Left hindlimb (tissue), 1 donor: ENCODE data around the gene PSMB11.
"Not testable (repeated sequence)": the region's sequence is repeated elsewhere in the genome, so short reads cannot be mapped to it uniquely, and the experiment has no call there.

ENCODE experiments used
- DNase-seq: peaks from one replicate; pipeline ENCODE4 v3.0.0-alpha.2; 2018

The PSMB11 gene, protein sequence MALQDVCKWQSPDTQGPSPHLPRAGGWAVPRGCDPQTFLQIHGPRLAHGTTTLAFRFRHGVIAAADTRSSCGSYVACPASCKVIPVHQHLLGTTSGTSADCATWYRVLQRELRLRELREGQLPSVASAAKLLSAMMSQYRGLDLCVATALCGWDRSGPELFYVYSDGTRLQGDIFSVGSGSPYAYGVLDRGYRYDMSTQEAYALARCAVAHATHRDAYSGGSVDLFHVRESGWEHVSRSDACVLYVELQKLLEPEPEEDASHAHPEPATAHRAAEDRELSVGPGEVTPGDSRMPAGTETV

DNA sequence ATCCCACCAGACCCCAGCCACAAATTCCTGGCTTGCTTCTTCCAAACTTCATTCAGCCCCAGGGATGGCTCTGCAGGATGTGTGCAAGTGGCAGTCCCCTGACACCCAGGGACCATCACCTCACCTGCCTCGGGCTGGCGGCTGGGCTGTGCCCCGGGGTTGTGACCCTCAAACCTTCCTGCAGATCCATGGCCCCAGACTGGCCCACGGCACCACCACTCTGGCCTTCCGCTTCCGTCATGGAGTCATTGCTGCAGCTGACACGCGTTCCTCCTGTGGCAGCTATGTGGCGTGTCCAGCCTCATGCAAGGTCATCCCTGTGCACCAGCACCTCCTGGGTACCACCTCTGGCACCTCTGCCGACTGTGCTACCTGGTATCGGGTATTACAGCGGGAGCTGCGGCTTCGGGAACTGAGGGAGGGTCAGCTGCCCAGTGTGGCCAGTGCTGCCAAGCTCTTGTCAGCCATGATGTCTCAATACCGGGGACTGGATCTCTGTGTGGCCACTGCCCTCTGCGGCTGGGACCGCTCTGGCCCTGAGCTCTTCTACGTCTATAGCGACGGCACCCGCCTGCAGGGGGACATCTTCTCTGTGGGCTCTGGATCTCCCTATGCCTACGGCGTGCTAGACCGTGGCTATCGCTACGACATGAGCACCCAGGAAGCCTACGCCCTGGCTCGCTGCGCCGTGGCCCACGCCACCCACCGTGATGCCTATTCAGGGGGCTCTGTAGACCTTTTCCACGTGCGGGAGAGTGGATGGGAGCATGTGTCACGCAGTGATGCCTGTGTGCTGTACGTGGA lies at the start of gene PSMB11:
TSS of gene PSMB11 (plus strand) at position 51 of the 804 bp plus-strand sequence. CDS start at position 65, 14 bp downstream.
- DNase-seq = no peak

DNA sequence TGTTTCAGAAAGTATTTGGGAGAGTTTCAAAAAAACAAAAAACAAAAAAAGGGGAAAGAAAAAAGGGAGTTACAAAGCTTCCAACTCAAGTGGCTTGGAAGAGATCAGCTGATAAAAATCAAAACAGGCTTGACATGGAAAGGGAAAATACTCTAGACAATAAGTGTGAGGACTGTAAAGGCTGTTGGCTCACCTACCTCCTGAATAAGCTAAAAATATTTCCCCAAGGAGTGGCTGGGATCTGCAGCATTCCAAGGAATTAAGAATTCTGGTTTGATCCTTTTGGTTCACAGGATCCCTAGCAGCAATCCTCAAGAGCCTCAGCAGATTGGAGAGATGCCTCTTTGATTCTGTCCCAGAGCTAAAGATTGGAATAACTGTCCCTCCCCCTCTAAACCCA lies 48.5 kb upstream of the PSMB11 start:
- no peak for DNase-seq

DNA sequence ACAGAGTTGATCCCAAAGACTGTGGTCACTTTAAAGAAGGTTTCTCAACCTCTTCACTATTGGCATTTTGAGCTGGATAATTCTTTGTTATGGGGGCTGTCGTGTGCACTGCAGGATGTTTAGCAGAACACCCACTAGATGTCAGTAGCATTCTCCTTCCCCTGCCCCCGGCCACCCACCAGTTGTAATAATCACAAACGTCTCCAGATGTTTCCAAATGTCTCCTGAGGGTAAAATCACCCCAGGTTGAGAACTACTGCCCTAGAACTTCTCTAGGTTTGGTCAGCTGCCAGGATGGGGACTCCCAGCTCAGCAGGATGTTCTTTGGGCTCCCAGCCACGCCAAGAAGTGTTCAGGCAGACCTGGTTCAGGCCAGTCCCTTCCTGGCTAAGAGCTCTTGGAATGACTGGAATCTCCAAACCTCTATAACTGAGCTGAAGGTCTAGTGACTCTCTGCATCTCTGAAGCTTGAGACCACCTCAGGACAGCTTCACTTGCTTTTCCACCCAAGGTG lies 47.2 kb upstream of the PSMB11 start:
- no peak for DNase-seq

DNA sequence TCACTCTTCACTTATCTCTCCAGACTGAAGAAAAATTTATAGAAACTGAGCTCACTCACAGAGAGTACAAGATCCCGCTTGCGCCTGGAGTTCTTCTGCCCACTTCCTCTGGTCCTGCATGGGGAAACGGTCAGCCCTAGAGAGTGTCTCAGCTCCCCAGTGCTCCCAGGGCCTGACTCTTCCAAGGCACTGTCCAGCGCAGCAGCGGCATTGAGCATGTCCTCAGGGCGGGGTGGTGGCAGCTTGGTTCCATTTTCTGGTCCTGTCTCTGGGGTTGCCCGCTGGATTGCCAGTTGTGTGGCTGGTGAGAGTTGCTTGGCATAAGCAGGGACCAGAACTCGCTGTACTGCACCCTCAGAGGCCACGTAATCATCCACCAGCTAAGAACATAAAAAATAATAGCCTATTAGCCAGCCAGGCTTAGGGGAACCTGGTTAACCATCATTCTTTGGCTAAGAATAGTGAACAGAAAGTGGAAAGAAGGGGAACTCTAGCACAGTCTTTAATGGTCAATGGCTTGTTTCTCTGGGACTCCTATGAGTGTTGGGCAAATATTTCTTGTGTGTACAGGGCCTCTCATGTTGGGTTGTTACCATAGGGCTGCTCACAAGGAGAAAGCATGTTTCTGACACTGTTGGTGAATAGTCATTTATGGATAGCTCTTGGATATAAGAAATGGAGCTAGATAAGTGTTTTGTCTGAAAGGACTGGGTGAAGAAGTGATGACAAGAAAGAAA lies 46.0 kb upstream of the PSMB11 start:
- DNase-seq = no peak

DNA sequence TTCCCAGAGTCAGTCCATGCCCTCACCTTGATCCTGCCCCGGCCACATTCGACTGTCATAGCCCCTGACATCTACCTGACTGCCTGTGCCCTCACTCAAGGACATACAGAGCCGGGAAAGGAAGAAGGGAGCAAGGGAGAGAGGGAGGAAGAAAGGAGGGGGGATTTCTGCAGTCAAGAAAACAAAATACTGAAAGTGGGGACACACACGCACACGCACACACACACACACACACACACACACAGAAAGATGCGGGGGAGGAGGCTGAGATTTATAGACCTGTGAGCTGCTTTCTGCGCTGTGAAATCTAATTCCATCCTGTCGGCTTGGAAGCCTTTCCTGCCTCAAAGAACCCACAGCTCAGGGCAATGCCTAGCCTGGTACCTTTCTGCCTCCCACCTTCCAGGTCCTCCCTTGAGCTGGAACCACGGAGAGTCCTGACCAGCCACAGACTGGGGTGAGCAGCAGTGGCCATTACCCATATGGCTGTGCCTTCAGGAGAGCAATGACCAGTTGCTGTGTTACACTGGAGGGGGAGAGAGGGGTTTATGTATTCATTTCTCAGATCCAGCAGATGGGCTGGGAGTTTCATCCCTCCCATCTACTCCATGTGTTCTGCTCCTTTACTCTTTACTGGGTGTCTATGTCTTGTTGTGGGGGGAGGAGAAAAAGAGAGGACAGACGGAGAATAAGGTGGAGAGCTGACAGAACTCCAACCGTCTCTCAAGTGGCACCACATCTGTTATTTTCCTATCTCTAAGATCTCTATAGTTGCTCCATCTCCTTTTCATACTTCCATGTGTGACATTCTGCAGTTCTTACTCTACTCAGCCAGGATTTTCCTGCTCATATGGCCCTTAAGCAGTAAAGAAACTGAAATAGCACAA lies 45.0 kb upstream of the PSMB11 start:
- DNase-seq = no peak

DNA sequence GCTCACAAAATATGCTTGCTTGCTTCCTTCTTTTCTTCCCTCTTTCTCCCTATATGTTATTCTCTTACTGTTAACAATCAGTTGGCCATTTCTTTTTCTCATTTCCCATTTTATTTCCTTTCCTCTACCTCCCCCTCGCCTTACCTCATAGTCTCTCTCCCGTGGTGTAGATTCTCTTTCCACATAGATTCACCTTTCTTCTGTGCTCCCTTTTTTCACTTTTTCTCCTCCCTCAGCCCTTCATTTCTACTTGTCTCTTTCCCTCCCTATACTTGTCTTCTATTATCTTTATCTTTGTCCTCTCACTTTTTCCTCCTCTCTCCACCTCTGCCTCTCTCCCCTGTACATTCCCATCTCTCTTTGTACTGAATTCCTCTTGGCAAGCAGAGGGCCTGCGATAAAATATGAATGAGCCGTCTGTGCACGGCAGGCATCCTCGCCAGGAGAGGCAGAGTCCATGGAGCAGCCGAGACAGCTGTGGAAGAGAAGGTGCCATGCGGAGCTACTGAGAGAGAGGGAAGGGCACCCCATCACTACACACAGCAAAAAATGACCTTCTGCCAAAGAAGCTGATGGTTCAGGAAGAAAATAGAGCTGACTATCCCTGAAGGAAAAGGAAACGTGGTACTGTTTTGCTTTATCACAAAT lies 44.2 kb upstream of the PSMB11 start:
- no peak for DNase-seq

DNA sequence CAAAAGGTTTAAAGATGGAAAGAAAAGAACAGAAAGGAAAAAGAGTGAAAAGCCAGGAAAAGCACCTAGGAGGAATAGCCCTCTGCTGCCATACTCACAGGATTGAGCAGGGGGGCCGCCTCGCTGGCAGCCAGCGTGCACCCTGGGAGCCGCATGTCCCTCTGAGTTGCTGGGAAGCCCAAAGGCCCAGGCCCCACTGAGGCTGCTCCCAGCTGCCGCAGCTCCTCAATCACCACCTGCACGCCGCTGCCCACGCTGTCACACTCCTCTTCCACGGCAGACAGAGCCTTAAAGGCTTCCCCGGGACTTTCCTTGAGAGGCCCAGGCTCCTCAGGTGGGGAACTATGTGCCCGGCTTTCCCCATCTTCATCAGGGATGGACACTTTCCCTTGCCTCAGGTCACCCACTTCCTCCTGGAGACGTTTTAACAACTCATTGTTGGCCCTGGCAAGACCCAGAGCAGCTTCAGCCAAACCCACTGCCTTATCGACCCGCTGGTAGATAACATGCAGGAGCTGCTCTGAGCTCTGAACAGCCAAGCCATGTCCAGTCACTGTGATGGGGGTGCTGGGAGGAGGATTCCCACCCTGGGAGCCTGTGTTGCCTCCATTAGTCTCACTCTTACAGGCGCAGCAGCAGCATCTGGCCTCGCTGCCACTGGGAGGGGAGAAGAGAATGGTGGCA lies 43.5 kb upstream of the PSMB11 start:
- no peak for DNase-seq

DNA sequence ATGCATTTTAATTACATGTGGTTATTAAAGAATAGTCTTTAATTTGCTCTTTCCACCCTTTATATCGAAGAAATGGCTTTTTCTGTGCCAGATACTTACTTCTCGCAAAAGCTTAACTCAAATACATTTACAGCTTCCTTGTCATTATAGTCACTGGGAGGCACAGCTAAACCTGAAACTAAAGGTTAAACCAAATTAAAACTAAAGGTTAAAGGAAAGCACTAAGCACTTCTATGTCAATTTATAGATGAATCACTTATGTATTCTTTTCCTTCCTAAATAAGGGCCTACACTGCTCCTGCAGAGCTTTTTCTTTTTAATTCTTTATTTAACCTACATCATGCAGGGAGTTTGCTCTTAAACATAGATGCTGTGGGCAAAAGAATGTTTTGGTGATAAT lies 41.2 kb upstream of the PSMB11 start:
- no peak for DNase-seq

DNA sequence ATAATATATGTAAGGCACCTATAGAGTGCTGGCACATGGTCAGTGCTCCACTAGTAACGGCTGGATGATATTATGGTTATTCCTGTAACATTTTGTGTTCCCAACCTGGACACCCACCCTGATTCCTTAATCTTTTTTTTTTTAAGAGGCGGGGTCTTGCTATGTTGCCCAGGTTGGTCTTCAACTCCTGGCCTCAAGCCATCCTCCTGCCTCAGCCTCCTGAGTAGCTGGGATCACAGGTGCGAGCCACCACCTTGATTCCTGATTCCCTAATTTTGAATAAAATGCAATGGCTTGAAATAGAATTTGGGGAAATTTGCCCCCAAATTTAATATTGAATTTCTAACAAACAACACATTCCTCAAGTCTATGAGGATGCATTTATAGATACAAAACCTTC lies 39.4 kb upstream of the PSMB11 start:
- no peak for DNase-seq

DNA sequence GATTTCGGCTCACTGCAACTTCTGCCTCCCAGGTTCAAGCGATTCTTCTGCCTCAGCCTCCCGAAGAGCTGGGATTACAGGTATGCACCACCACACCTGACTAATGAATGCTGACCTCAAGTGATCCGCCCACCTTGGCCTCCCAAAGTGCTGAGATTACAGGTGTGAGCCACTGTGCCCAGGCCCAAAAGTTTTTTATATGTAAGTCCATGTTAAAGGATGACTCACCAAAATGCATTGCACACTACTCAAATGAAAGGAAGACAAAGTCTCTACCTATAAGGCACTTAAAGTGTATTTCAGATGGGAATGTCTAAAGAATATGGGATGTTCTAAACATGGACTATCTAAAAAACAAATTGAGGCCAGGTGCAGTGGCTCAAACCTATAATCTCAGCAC lies 37.7 kb upstream of the PSMB11 start:
- not testable (repeated sequence) for DNase-seq

DNA sequence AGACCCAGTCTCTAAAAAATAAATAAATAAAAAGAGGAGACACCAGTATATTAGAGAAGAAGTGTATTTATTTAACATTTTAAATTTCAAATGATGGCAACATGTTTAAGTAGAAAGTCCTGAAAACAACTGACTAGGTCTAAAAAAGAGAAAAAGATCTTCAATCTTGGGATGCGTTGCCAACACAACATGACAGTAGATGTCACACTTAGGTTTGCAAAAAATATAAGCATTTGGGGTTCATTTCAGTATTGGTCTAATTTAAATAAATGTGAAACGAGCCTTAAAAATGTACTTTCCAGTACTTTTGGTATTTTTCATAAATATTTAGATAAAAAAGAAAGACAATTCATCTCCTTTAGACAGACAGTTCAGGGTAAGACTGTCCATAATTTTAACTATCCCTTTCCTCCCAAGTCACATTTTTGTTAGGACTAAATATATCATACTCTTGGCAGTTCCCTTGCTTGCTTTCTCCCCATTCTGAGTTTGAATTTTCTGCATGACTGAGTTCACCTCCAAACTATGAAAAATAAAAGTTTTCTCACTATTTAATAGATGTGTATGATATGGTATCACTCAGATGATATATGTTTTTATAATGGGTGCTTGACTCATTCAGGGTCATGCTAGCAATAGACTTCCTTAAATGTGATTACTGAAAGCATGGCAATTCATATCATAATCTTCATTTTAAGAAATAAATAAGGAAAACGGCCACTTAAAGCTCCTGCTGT lies 36.4 kb upstream of the PSMB11 start:
- no peak for DNase-seq

DNA sequence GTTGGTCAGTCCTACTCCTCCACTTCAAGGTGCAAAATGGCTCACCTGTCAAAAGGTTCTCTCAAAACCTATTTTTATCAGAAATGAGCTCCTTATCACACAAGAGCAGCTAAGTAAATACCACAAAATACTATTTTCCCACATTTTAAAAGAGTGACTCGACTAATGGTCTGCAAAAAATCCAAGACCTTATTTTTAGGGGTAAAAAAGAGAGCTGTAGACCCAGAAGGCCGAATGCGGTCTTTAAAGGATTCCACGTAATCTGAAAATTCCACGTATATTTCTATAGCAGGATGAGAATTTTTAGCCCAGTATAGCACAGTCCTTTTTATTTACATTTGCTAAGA lies 35.9 kb upstream of the PSMB11 start:
- DNase-seq = no peak

DNA sequence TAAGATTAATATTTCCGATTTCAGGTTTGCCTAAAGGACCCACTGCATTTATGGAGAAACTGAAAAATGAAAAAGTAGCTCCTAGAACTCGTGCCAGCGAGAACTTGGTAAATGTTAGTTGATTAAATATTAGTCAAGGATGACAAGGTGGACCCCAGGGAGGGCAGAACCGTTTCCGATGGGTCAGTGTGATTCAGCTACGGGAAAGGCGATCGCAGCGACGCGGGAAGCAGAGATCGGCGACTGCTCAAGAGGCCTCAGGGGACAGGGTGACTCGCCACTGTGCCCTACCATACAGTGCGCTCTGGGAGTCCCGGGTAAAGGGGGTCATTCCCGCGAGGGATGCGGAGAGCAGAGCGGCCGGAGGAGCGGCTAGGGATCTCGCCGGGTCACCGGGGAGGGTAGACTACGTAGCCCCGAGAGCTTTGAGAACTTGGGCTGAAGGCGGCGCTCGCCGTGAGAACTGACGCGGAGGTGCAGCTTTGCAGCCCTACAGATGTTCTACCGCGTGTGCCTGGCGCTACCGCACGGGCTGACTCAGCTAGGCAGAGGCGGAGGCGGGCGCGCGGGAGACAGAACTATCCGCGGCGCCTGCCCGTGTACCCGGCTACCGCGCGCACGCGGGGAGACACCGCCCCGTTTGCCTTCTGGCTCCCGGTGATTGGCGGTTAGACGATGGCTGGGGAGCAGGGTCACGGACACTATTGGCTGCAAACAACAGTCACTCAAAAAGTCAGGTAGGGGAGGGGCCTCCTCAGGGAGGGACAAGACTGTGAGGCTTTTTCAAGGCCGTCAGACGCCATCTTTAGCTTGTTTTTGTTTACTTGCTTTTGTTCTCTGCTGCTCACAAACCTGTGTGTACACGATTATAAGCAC lies 35.2 kb upstream of the PSMB11 start:
- peak; percentile 97 for DNase-seq

DNA sequence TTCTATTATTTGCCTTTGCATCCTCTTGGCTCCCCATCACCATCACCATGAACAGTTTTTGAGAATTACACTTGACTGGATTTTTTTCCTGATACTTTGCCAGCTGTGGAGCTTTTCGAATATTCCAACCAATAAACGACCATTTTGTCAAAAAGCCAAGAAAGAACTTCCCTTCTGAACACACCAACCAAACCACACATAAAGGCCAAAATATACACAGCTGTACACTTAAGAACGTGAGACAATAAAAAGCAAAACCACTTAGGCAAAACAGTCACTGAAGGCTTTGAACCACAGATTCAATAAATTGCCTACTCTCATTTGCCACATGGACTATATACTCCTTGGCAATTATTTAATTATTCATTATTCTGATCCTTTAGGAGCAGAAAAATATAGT lies 33.2 kb upstream of the PSMB11 start:
- no peak for DNase-seq

DNA sequence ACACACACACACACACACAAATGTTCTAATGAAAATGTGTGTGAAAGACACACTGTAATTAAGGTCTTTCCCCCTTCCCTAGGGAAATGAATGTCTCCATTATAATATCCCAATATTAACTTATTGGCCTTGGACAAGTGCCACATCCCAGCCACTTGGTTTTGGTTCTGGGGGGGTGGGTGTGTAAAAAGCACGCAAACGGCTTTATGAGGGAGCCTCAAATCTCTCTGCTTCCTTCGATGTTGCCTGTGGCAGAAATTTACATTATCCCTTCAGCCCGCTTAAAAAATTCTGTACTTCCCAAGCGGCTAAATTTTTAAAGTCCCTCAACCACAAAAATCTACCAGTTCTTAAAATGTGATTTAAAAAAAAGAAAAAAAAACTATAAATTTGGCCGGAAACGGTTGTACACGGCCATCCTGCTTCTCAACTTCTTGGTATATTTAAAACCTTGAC lies 32.5 kb upstream of the PSMB11 start:
- DNase-seq = no peak

DNA sequence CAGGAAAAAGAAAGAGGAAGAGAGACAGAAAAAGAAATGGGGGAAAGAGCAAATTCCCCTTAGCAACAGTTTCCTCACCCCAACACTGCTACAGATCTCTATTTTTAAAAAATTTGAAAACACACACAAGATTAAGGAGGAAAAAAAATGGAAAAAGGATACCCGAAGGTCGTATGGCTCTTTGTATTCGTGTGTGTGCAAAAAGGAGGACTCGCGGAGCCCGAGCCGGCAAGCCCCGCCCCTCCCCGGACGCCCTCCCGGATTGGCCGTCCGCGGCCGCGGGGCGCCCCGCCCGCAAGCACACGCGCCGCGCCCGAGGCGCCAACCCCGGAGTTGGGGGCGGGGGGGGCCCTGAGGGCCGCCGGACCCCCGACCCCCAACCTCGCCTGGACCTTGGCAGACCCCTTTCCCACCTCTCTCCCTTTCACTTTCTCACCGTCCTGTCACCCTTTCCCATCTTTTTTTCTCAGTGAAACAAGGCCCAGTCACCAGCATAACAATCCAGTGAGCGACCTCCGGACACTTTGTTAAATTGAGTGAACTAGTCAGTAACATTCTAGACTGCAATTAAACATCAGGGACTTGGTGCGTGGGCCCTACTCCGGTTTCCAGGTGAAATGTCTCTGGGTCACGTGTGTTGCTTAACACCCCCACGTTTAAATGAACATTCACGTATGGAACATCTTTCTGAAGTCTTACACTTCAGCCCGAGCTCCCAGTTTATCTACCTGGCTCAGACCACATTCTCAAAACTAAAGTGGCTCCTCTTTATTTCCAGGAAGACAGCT lies 31.9 kb upstream of the PSMB11 start, which contains the start of gene C14orf93:
TSS of gene C14orf93 (minus strand) at position 205 of the 788 bp plus-strand sequence. CDS start 11,120 bp downstream, outside the sequence.
- DNase-seq = peak; percentile 86

DNA sequence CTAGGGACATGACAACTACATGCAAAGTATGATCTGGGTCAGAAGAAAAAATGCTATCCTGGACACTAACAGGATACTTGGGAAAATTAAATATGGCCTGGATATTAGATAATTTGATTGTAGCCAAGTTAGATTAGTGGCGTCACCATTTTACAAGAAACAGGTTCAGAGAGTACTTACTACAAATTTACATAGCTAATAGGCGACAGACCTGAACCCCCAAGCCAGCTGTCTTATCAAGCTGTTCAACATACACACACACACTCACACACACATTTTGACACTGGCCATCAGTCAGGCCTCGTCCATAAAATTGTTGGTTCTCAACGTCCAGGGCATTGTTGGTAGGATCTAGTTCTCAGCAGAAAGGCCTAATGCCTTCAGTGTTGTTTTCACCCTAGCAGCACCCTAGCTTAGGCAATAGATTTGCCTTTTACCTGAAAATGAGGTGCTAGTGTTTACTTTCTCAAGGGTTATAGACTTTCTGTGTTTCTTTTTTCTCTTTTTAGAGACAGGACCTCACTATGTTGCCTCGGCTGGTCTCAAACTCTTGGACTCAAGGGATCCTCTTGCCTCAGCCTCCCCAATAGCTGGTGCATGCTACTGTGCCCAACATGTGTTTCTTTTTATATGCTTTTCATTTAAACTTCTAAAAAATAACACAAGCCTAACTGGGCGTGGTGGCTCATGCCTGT lies 28.8 kb upstream of the PSMB11 start:
- DNase-seq = no peak

DNA sequence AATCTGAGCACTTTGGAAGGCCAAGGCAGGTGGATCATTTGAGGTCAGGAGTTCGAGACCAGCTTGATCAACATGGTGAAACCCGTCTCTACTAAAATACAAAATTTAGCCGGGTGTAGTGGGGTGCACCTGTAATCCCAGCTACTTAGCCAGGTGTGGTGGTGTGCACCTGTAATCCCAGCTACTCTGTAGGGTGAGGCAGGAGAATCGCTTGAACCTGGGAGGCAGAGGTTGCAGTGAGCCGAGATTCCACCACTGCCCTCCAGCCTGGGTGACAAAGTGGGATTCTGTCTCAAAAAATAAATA lies 28.3 kb upstream of the PSMB11 start:
- not testable (repeated sequence) for DNase-seq
